PFSK-1 (cell line): ENCODE measurements around the gene BTG1.

Source experiments
- FOXP2 ChIP-seq: optimal IDR thresholded peaks from 2 replicates; pipeline ENCODE3; 2011; ENCODE audit warnings: borderline replicate concordance, control low read depth, inconsistent platforms; ENCODE audit not compliant: insufficient read depth; ENCODE audit errors: extremely low read length, extremely low read depth
- POLR2AphosphoS5 ChIP-seq: IDR thresholded peaks from 2 replicates; pipeline ENCODE4 v1.6.1; 2012; ENCODE audit warnings: low read depth, mild to moderate bottlenecking, control low read depth, low read length, moderate library complexity
- REST ChIP-seq, 2 experiments: IDR thresholded peaks; 2 replicates each; pipeline versions ENCODE4 v1.6.1 to v1.8.0; 2011 to 2012; ENCODE audit warnings: low read depth in 2 of 2, low read length in 2 of 2, control low read depth in 1 of 2, inconsistent platforms in 1 of 2, mild to moderate bottlenecking in 1 of 2, moderate library complexity in 1 of 2; ENCODE audit not compliant: insufficient read depth in 1 of 2
- SIN3A ChIP-seq: IDR thresholded peaks from 2 replicates; pipeline ENCODE4 v1.6.1; 2012; ENCODE audit warnings: mild to moderate bottlenecking, low read length, moderate library complexity, borderline replicate concordance; ENCODE audit not compliant: insufficient read depth
- TAF1 ChIP-seq: IDR thresholded peaks from 2 replicates; pipeline ENCODE4 v1.6.1; 2012; ENCODE audit warnings: low read length, control low read depth, borderline replicate concordance; ENCODE audit not compliant: insufficient read depth

Gene BTG1

DNA sequence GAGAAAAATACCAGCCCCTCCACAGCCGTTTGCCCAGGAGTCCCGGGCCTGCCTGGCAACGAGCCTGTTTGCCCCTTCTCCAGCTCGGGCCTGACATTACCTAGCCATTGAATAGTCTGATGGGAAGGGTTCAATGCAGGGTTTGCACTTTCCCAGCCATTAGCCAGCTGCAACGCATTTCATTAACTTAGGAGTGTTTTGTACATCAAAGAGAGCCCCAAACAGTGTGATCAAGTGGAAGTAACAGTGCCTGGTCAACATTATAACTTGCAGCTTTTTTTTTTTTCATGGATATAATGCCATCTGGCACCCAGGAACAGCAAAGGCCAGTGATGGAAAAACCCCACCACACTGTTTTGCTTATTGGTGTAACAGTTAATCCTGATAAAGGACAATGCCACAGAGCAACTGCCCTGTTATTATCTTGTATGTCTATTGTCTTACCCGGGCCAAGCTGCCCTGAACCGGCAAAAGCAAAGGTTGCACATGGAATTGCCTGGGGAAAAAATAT lies 38.0 kb downstream of the BTG1 start:
- TF ChIP-seq FOXP2 = no peak
- no peak for TF ChIP-seq TAF1
- TF ChIP-seq POLR2AphosphoS5 = no peak
- no peak for TF ChIP-seq SIN3A

GRCh38 chr12:92107094-92107493 lies 38.6 kb downstream of the BTG1 start:
- TF ChIP-seq SIN3A (no peak), POLR2AphosphoS5 (no peak), FOXP2 (no peak), REST (IDR thresholded peaks at IDR 0.05; ENCODE audit: insufficient read depth in 1 of 2, low read depth in 2 of 2, low read length in 2 of 2) (no peak), TAF1 (no peak)

- no peak for TF ChIP-seq REST (IDR thresholded peaks at IDR 0.05; ENCODE audit: insufficient read depth in 1 of 2, low read depth in 2 of 2, low read length in 2 of 2)
- TF ChIP-seq TAF1 = no peak
Measured at GRCh38 chr12:92105676-92106075, 40.0 kb downstream of the BTG1 start.

DNA sequence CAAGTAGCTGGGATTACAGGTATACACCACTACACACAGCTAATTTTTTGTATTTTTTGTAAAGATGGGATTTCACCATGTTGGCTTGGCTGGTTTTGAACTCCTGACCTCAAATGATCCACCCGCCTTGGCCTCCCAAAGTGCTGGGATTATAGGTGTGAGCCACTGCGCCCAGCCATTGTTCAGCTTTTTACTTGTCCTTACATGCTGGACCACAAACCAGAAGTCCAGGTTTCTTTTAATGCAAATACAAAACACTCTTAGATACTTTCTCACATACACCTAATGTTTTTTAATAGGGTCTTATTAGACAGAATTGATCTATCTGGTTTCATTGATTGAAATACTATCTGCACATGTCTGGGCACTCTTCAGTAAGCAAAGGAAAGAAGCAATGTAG lies 40.5 kb downstream of the BTG1 start:
- TF ChIP-seq TAF1 (no peak), REST (IDR thresholded peaks at IDR 0.05; ENCODE audit: insufficient read depth in 1 of 2, low read depth in 2 of 2, low read length in 2 of 2) (no peak), POLR2AphosphoS5 (no peak), FOXP2 (no peak)

- TF ChIP-seq SIN3A (no peak), POLR2AphosphoS5 (no peak), TAF1 (no peak), FOXP2 (no peak), REST (IDR thresholded peaks at IDR 0.05; ENCODE audit: insufficient read depth in 1 of 2, low read depth in 2 of 2, low read length in 2 of 2) (no peak)
Measured at GRCh38 chr12:92102606-92103005, 43.0 kb downstream of the BTG1 start.
